H1 (cell line): ENCODE measurements around the gene DGKI. TPM values are rescaled to one million over a fixed set of nuclear protein-coding genes. Genes with fewer than 3 reads are reported as not detected.
A peak's percentile ranks its signal among the peaks of the same experiment; 100 is the strongest.

Source experiments
- CTCF ChIA-PET: fragments of 300-600 bp; sonication (Branson Sonifier 250); formaldehyde crosslinking; loops from one replicate; lab custom pipeline; 2021; ENCODE audit not compliant: partially characterized antibody; lab: Charles Lee
- POLR2A ChIA-PET: fragments of 300-600 bp; sonication (Branson Sonifier 250); formaldehyde crosslinking; loops from one replicate; lab custom pipeline; 2021; ENCODE audit warnings: inconsistent platforms; ENCODE audit not compliant: partially characterized antibody; lab: Charles Lee
- DNase-seq, 2 experiments: peaks; one replicate each; pipeline versions ENCODE4 v3.0.0 to v3.0.0-alpha.2; 2010 to 2022; ENCODE audit warnings: low spot score in 2 of 2, low read depth in 1 of 2, mixed read lengths in 1 of 2
- FAIRE-seq: peaks from 2 replicates; lab custom pipeline; 2011; peaks lifted over from hg19 to GRCh38; lab: Jason Lieb, UNC
- H2AFZ ChIP-seq: 2 replicates; pipeline ENCODE4 v1.8.1; 2012; ENCODE audit warnings: low read length, inconsistent platforms
- H2AK5ac ChIP-seq: 2 replicates; pipeline ENCODE4 v1.6.1; 2013; ENCODE audit warnings: low read depth, low read length
- H2BK120ac ChIP-seq: replicated peaks from 2 replicates; pipeline ENCODE3; 2013; ENCODE audit warnings: low read depth, low read length, inconsistent platforms
- H2BK12ac ChIP-seq: 2 replicates; pipeline ENCODE4 v1.6.1; 2013; ENCODE audit warnings: low read depth, low read length
- H2BK15ac ChIP-seq: 2 replicates; pipeline ENCODE4 v1.6.1; 2013; ENCODE audit warnings: low read length
- H2BK20ac ChIP-seq: 2 replicates; pipeline ENCODE4 v1.6.1; 2013; ENCODE audit warnings: low read length
- H2BK5ac ChIP-seq: 2 replicates; pipeline ENCODE4 v1.6.1; 2013; ENCODE audit warnings: low read depth, low read length
- H3K14ac ChIP-seq: 2 replicates; pipeline ENCODE4 v1.6.1; 2013; ENCODE audit warnings: inconsistent platforms; ENCODE audit not compliant: insufficient read length
- H3K18ac ChIP-seq: 2 replicates; pipeline ENCODE4 v1.6.1; 2013; ENCODE audit warnings: low read length; ENCODE audit errors: extremely low read depth
- H3K23ac ChIP-seq: 2 replicates; pipeline ENCODE4 v1.6.1; 2013; ENCODE audit warnings: inconsistent platforms; ENCODE audit not compliant: insufficient read length
- H3K23me2 ChIP-seq: 2 replicates; pipeline ENCODE4 v1.6.1; 2013; ENCODE audit warnings: low read depth, low read length
- H3K27ac ChIP-seq: 2 replicates; pipeline ENCODE4 v1.6.1; 2011; ENCODE audit warnings: low read depth, low read length, inconsistent platforms
- H3K27me3 ChIP-seq, 4 experiments: replicated peaks in 1 of 4; 1 replicate in 1 of 4; 2 replicates in 3 of 4; pipeline versions ENCODE4 v1.6.1 to v1.8.1; 2011 to 2013; ENCODE audit warnings: low read length in 3 of 4, mild to moderate bottlenecking in 3 of 4, inconsistent platforms in 2 of 4, mixed read lengths in 2 of 4, moderate library complexity in 1 of 4; ENCODE audit not compliant: control insufficient read depth in 3 of 4, insufficient read depth in 3 of 4; ENCODE audit errors: extremely low read depth in 1 of 4
- H3K36me3 ChIP-seq, 4 experiments: 2 replicates each; pipeline versions ENCODE4 v1.6.1 to v1.8.1; 2011 to 2013; ENCODE audit warnings: mild to moderate bottlenecking in 4 of 4, low read length in 3 of 4, moderate library complexity in 2 of 4, control low read depth in 1 of 4, inconsistent platforms in 1 of 4; ENCODE audit not compliant: insufficient read depth in 4 of 4, control insufficient read depth in 2 of 4
- H3K4ac ChIP-seq: replicated peaks from 2 replicates; pipeline ENCODE3; 2013; ENCODE audit warnings: low read length, low read depth, mixed read lengths, inconsistent platforms; ENCODE audit not compliant: insufficient read length
- H3K4me1 ChIP-seq, 4 experiments: replicated peaks in 1 of 4; 1 replicate in 1 of 4; 2 replicates in 3 of 4; pipeline versions ENCODE4 v1.6.1 to v1.8.1; 2011 to 2013; ENCODE audit warnings: low read length in 3 of 4, inconsistent platforms in 2 of 4, mixed read lengths in 1 of 4; ENCODE audit not compliant: insufficient read depth in 4 of 4, control insufficient read depth in 3 of 4
- H3K4me2 ChIP-seq, 2 experiments: 2 replicates each; pipeline versions ENCODE4 v1.6.1 to v1.8.1; 2011 to 2013; ENCODE audit warnings: low read depth in 2 of 2, low read length in 2 of 2, control low read depth in 1 of 2, inconsistent platforms in 1 of 2, mild to moderate bottlenecking in 1 of 2; ENCODE audit not compliant: insufficient read depth in 1 of 2
- H3K4me3 ChIP-seq, 4 experiments: fragments of 200-600, 300-600 bp in 1 of 4; sonication (generic), shearing (Covaris generic), sonication (Bioruptor Twin) in 1 of 4; 2 replicates each; pipeline versions ENCODE4 v1.5.1 to v1.8.1; 2011 to 2016; ENCODE audit warnings: low read length in 4 of 4, low read depth in 3 of 4, control low read depth in 2 of 4, inconsistent platforms in 2 of 4, mild to moderate bottlenecking in 2 of 4, mixed read lengths in 1 of 4, moderate library complexity in 1 of 4; ENCODE audit not compliant: insufficient read depth in 2 of 4; ENCODE audit errors: extremely low read depth in 1 of 4
- H3K56ac ChIP-seq: replicated peaks from 2 replicates; pipeline ENCODE3; 2013; ENCODE audit warnings: low read depth, mild to moderate bottlenecking, mixed read lengths, low read length, inconsistent platforms; ENCODE audit not compliant: insufficient read length
- H3K79me1 ChIP-seq: 2 replicates; pipeline ENCODE4 v1.6.1; 2013; ENCODE audit warnings: low read depth, low read length, control low read depth
- H3K79me2 ChIP-seq, 2 experiments: 2 replicates each; pipeline versions ENCODE4 v1.6.1 to v1.8.1; 2012 to 2013; ENCODE audit warnings: low read length in 2 of 2, mild to moderate bottlenecking in 2 of 2, inconsistent platforms in 1 of 2; ENCODE audit not compliant: insufficient read depth in 2 of 2, control insufficient read depth in 1 of 2
- H3K9ac ChIP-seq, 4 experiments: replicated peaks in 1 of 4; 1 replicate in 1 of 4; 2 replicates in 3 of 4; pipeline versions ENCODE4 v1.6.1 to v1.8.1; 2011 to 2013; ENCODE audit warnings: low read depth in 3 of 4, low read length in 3 of 4, control low read depth in 2 of 4, mild to moderate bottlenecking in 2 of 4, moderate library complexity in 2 of 4, inconsistent platforms in 1 of 4; ENCODE audit errors: extremely low read depth in 1 of 4
- H3K9me3 ChIP-seq, 2 experiments: 2 replicates each; pipeline versions ENCODE4 v1.6.1 to v1.8.1; 2012 to 2013; ENCODE audit warnings: mild to moderate bottlenecking in 2 of 2, moderate library complexity in 2 of 2, control low read depth in 1 of 2, inconsistent platforms in 1 of 2, low read depth in 1 of 2, low read length in 1 of 2, mixed read lengths in 1 of 2; ENCODE audit not compliant: insufficient read depth in 2 of 2
- H4K20me1 ChIP-seq, 2 experiments: replicated peaks in 1 of 2; 2 replicates each; pipeline versions ENCODE3 to v1.8.1; 2011 to 2013; ENCODE audit warnings: inconsistent platforms in 2 of 2, low read length in 2 of 2, mild to moderate bottlenecking in 1 of 2; ENCODE audit not compliant: insufficient read depth in 2 of 2, control insufficient read depth in 1 of 2
- H4K5ac ChIP-seq: 2 replicates; pipeline ENCODE4 v1.6.1; 2013; ENCODE audit warnings: low read length, low read depth, mixed read lengths, inconsistent platforms; ENCODE audit not compliant: insufficient read length
- H4K8ac ChIP-seq: 2 replicates; pipeline ENCODE4 v1.8.0; 2013; ENCODE audit warnings: mild to moderate bottlenecking, moderate library complexity, low read length, inconsistent platforms; ENCODE audit not compliant: insufficient read depth; ENCODE audit errors: extremely low read depth
- H4K91ac ChIP-seq: replicated peaks from 2 replicates; pipeline ENCODE3; 2013; ENCODE audit warnings: low read length, mixed read lengths, inconsistent platforms; ENCODE audit not compliant: insufficient read length
- BCL11A ChIP-seq, 2 experiments: IDR thresholded peaks; one replicate each; pipeline ENCODE4 v1.6.1; 2011; ENCODE audit warnings: low read depth in 2 of 2, low read length in 2 of 2, mild to moderate bottlenecking in 2 of 2
- CHD1 ChIP-seq: IDR thresholded peaks from 2 replicates; pipeline ENCODE4 v1.6.1; 2012; ENCODE audit warnings: low read depth, low read length, improper control_type of control experiment
- CHD2 ChIP-seq: IDR thresholded peaks from 2 replicates; pipeline ENCODE4 v1.6.1; 2012; ENCODE audit warnings: low read length, improper control_type of control experiment
- EZH2 ChIP-seq: fragments of 200-600 bp; sonication (generic); IDR thresholded peaks from 2 replicates; pipeline ENCODE4 v1.7.1; 2012; ENCODE audit warnings: low read depth, mild to moderate bottlenecking, moderate library complexity, low read length, inconsistent platforms; ENCODE audit not compliant: severe bottlenecking
- NRF1 ChIP-seq: IDR thresholded peaks from 2 replicates; pipeline ENCODE4 v1.6.1; 2011; ENCODE audit warnings: mild to moderate bottlenecking, low read depth, low read length, improper control_type of control experiment
- POLR2AphosphoS5 ChIP-seq: IDR thresholded peaks from 2 replicates; pipeline ENCODE4 v1.6.1; 2011; ENCODE audit warnings: low read depth, low read length
- SRF ChIP-seq: IDR thresholded peaks from 2 replicates; pipeline ENCODE4 v1.6.1; 2011; ENCODE audit warnings: mild to moderate bottlenecking, low read depth, low read length, moderate library complexity
- TCF12 ChIP-seq: IDR thresholded peaks from 2 replicates; pipeline ENCODE4 v1.6.1; 2011; ENCODE audit warnings: low read depth, mild to moderate bottlenecking, low read length
- ZNF274 ChIP-seq: IDR thresholded peaks from 2 replicates; pipeline ENCODE4 v1.7.0; 2012; ENCODE audit warnings: low read length, borderline replicate concordance; ENCODE audit errors: extremely low read depth
- WGBS, 2 experiments: shearing (Covaris generic) in 1 of 2; methylation state at CpG; one replicate each; pipeline versions ENCODE4 v1.1.6 to v1.1.7; 2013 to 2015; ENCODE audit warnings: low lambda C conversion rate in 2 of 2, mixed read lengths in 2 of 2, inconsistent platforms in 1 of 2, low coverage in 1 of 2, missing lambda C conversion rate in 1 of 2; ENCODE audit not compliant: insufficient replicate concordance in 2 of 2, insufficient coverage in 1 of 2, insufficient read length in 1 of 2; ENCODE audit errors: extremely low coverage in 1 of 2, missing lambda C conversion rate in 1 of 2; 5-methylcytosine and 5-hydroxymethylcytosine counted together
- polyA plus RNA-seq, 7 experiments: library from polyadenylated mRNA; depleted of rRNA in 3 of 7; stranded (reverse) in 5 of 7; unstranded in 2 of 7; fragments of >200 nt in 5 of 7; fragments of 200-250 nt in 2 of 7; gene quantifications; 1 replicate in 5 of 7; 2 replicates in 1 of 7; 4 replicates in 1 of 7; pipeline versions ENCODE4 v1.2.1 to v1.2.3, GENCODE V29; 2011 to 2013; ENCODE audit warnings: missing spikeins in 2 of 7, mixed read lengths in 2 of 7
- total RNA-seq: library from RNA; stranded (reverse); fragmentation: NEBNext Ultra II Directional; extraction: Animal tissue kit (Norgen Biotek cat#: 25700); gene quantifications from 2 replicates; pipeline ENCODE4 v1.2.1, GENCODE V29; 2021
- TF ChIP-seq, protein P1 (sequence below): IDR thresholded peaks from 2 replicates; pipeline ENCODE4 v1.6.1; 2012; ENCODE audit warnings: inconsistent platforms
- TF ChIP-seq, protein P2 (sequence below): IDR thresholded peaks from 2 replicates; pipeline ENCODE4 v1.6.1; 2011; ENCODE audit warnings: low read depth, mild to moderate bottlenecking, low read length; ENCODE audit not compliant: insufficient read depth

DGKI gene
- total and polyA plus RNA-seq, 2 of the 8 experiments (the other 6 are each of a cell fraction or from before 2014, with no cell fraction given) = 0.20 to 0.71 TPM

DNA sequence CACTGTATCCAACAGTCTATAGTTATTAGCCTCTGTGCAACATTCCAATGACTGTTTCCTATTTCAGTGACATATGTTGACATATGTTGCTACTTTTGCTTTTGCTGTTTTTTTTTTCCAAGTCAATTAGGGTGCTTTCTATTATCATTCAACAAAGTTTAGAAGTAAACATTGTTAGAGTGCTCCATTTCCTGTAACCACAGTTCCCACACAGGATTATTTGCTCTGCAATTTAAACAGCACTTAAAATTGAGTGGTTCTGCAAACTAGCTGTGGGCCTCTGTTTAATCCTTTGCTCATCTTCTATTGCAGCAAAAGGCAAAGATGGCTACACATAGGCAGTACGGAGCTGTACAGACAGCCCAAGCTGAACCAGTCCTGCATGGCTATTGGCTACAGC is 456.7 kb downstream of the DGKI start:
- Histone ChIP-seq H3K27ac (no peak overlapping the region), H4K91ac (no peak overlapping the region), H3K36me3 (no peaks in the 10 kb centered on the region), H2BK15ac (0 out of 2 replicates have a peak overlapping the region, but pooled peaks have one; percentile 22), H3K23me2 (no peaks in the 10 kb centered on the region; the same call in 1 of the 2 replicates), H3K4me3 (no peak overlapping the region), H3K9me3 (no peaks in the 10 kb centered on the region), H4K8ac (no peak overlapping the region), H2BK12ac (no peak overlapping the region), H3K4me2 (no peak overlapping the region), H3K23ac (no peak overlapping the region), H2BK20ac (no peak overlapping the region), H4K5ac (no peak overlapping the region), H2BK120ac (no peak overlapping the region), H3K18ac (no peak overlapping the region), H2BK5ac (no peak overlapping the region), H4K20me1 (no peaks in the 10 kb centered on the region), H2AFZ (no peak overlapping the region), H3K56ac (no peak overlapping the region), H3K27me3 (no peaks in the 10 kb centered on the region), H3K9ac (no peak overlapping the region), H2AK5ac (no peak overlapping the region), H3K4ac (no peak overlapping the region), H3K79me1 (no peaks in the 10 kb centered on the region), H3K14ac (no peak overlapping the region), H3K4me1 (peaks cover 0 to 5% (median 3%) of the 10 kb centered on the region in 4 experiments; a peak in 2 of 7 replicates), H3K79me2 (no peaks in the 10 kb centered on the region)
- ChIA-PET POLR2A (no interaction called here), CTCF (no interaction called here)
- TF ChIP-seq SRF (no peak), CHD2 (no peak), POLR2AphosphoS5 (no peak), TCF12 (no peak), EZH2 (no peak), NRF1 (no peak), ZNF274 (no peak), BCL11A (IDR thresholded peaks at IDR 0.05; ENCODE audit: low read depth in 2 of 2, low read length in 2 of 2) (no peak), CHD1 (no peak)
- TF ChIP-seq, protein P1, sequence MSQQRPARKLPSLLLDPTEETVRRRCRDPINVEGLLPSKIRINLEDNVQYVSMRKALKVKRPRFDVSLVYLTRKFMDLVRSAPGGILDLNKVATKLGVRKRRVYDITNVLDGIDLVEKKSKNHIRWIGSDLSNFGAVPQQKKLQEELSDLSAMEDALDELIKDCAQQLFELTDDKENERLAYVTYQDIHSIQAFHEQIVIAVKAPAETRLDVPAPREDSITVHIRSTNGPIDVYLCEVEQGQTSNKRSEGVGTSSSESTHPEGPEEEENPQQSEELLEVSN = no peak
- TF ChIP-seq, protein P2, sequence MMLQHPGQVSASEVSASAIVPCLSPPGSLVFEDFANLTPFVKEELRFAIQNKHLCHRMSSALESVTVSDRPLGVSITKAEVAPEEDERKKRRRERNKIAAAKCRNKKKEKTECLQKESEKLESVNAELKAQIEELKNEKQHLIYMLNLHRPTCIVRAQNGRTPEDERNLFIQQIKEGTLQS = no peak
- 94% methylated on average over 1 of the region's 1 CpG; no CpG with 5 or more reads in 1 of the 2 experiments for WGBS, 2 experiments
- no peak for FAIRE-seq
- DNase-seq = no peak
